ENCODE data around the gene DLX2.

- TF ChIP-seq CTCF (IDR thresholded peaks at IDR 0.05), result no peak
- no peak for TF ChIP-seq EZH2 (IDR thresholded peaks at IDR 0.05)
- no peak for TF ChIP-seq EZH2phosphoT487 (IDR thresholded peaks at IDR 0.05)
Observed at GRCh38 chr2:172062402-172063004, 40.2 kb downstream of the DLX2 start.
